Erythroblast (primary cell): ENCODE measurements around the gene REV3L.

Source experiments
- GATA1 ChIP-seq: IDR thresholded peaks from 2 replicates; pipeline ENCODE4 v1.6.1; 2011; ENCODE audit warnings: low read depth, mild to moderate bottlenecking, control low read depth, low read length, moderate library complexity
- POLR2A ChIP-seq: IDR thresholded peaks from 2 replicates; pipeline ENCODE4 v1.6.1; 2011; ENCODE audit warnings: mild to moderate bottlenecking, low read length

GRCh38 chr6:111418971-111419693, 63.9 kb downstream of the REV3L start:
- TF ChIP-seq POLR2A (no peak), GATA1 (no peak)
